Esophagus (tissue), 2 donors: ENCODE data around the gene CPZ. TPM values are rescaled to one million over a fixed set of nuclear protein-coding genes. Genes with fewer than 3 reads are reported as not detected.

Experiments
- H3K27ac ChIP-seq, 2 donors: one replicate each; pipeline ENCODE4 v1.5.1; 2013; ENCODE audit warnings: low read depth in 2 of 2, mild to moderate bottlenecking in 2 of 2, inconsistent platforms in 1 of 2, low read length in 1 of 2, moderate library complexity in 1 of 2
- H3K27me3 ChIP-seq, 2 donors: one replicate each; pipeline ENCODE4 v1.6.1; 2013; ENCODE audit warnings: low read length in 2 of 2, control low read depth in 1 of 2, mild to moderate bottlenecking in 1 of 2; ENCODE audit not compliant: insufficient read depth in 2 of 2, control insufficient read depth in 1 of 2
- H3K36me3 ChIP-seq, 2 donors: one replicate each; pipeline ENCODE4 v1.6.1; 2013; ENCODE audit warnings: low read length in 1 of 2; ENCODE audit not compliant: control insufficient read depth in 2 of 2, insufficient read depth in 2 of 2
- H3K4me1 ChIP-seq, 2 donors: one replicate each; pipeline ENCODE4 v1.6.1; 2013; ENCODE audit warnings: low read length in 1 of 2; ENCODE audit not compliant: control insufficient read depth in 2 of 2, insufficient read depth in 2 of 2
- H3K4me3 ChIP-seq, 2 donors: one replicate each; pipeline ENCODE4 v1.5.1; 2013; ENCODE audit warnings: low read length in 2 of 2, mild to moderate bottlenecking in 2 of 2, low read depth in 1 of 2, moderate library complexity in 1 of 2
- H3K9me3 ChIP-seq, 2 donors: one replicate each; pipeline ENCODE4 v1.6.1; 2013; ENCODE audit warnings: mild to moderate bottlenecking in 2 of 2, low read depth in 1 of 2, low read length in 1 of 2, moderate library complexity in 1 of 2; ENCODE audit not compliant: control insufficient read depth in 2 of 2, insufficient read depth in 1 of 2
- WGBS, 2 donors: extraction: QIAGEN DNeasy Blood & Tissue Kit; methylation state at CpG; one replicate each; pipeline ENCODE4 v1.1.7; 2013; 5-methylcytosine and 5-hydroxymethylcytosine counted together
- polyA plus RNA-seq, 2 donors: library from polyadenylated mRNA; stranded (reverse); fragments of 200-250 nt; gene quantifications; one replicate each; pipeline ENCODE4 v1.2.3, GENCODE V29; 2013
- donor health status: healthy with polysubstance abuse.
- donor health status: Bipolar disorder and iron deficiency.

CPZ gene
- polyA plus RNA-seq, 2 donors = 3.4 to 7.2 TPM

DNA sequence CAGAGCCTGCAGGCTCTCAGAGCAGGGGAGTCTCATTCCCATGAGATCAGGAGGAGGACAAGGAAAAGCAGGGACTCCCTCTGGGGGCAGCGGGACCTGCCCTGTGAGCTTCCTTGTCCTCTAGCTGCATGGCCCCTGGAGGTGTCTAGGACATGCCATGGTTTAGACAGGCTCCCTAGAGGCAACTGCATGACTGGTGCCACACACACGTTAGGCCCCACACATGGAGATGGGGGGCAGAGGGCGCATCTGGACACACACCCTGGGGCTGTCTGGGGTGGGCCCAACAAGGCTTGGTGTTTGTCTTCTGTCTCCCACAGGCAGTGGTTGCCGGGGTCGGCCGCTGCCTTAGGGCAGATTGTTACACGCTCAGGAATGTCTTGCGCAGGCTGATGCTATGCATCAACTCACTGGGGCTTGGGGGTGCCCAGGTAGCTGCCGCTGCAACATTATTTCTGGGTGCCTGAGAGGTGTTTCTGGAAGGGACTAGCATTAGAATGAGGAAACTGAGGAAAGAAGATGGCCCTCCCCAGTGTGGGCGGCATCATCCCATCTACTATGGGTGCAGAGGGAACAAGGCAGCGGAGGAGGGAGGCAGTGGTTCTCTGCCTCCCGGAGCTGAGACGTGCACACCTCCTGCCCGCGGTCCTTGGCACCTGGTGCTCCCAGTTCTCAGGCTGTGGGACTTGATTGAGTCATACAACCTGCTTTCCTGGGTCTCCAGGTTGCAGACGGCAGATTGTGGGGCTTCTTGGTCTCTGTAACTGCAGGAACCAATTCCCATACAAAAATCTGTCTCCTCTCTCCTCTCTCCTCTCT lies 44.4 kb upstream of the CPZ start:
- WGBS, 2 donors = 76 to 84% methylated on average over 16 of the region's 16 CpGs

DNA sequence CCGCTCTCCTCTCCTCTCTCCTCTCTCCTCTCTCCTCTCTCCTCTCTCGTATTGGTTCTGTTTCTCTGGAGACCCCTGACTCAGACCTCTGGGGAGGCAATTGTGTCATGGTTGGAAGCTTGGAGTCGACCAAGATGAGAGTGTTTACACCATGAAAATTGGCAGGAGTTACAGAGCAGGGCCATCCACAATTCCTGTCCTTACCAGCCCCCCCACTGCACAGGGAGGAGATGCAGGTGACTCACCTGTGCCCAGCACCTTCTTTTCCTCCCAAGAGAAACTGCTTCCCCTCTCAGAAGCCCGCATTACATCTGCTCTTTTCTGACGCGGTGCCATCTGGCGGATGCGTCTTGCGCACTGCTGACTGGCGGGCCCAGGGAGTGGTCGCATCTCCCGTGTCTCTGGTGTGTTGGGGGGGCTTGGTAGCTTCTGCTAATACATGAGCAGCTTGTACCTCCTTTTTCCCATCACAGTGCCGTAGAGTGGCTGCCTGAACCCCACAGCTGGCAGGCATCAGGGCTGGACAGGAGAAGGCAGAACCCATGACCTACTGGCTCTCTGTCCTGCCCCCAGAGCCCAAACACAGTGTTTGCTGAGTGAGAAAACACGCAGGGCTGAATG lies 43.7 kb upstream of the CPZ start:
- no peaks in the 10 kb centered on the region for H3K27me3 ChIP-seq
- no peak overlapping the region for H3K4me3 ChIP-seq
- 70 to 77% methylated on average over 14 of the region's 14 CpGs for WGBS, 2 donors
- no peaks in the 10 kb centered on the region for H3K36me3 ChIP-seq
- H3K27ac ChIP-seq = peak overlapping the region in 1 of 2 donors; percentile 68
- no peaks in the 10 kb centered on the region for H3K9me3 ChIP-seq
- peaks cover 0 to 8% of the 10 kb centered on the region in 2 donors for H3K4me1 ChIP-seq

More for the DNA sequence above, 44.4 kb upstream of the CPZ start:
- H3K27ac ChIP-seq = peak overlapping the region; percentile 2 to 43
- H3K36me3 ChIP-seq = no peaks in the 10 kb centered on the region
- H3K9me3 ChIP-seq = no peaks in the 10 kb centered on the region
- H3K27me3 ChIP-seq = no peaks in the 10 kb centered on the region
- peaks cover 0 to 9% of the 10 kb centered on the region in 2 donors for H3K4me1 ChIP-seq
- H3K4me3 ChIP-seq = no peak overlapping the region

DNA sequence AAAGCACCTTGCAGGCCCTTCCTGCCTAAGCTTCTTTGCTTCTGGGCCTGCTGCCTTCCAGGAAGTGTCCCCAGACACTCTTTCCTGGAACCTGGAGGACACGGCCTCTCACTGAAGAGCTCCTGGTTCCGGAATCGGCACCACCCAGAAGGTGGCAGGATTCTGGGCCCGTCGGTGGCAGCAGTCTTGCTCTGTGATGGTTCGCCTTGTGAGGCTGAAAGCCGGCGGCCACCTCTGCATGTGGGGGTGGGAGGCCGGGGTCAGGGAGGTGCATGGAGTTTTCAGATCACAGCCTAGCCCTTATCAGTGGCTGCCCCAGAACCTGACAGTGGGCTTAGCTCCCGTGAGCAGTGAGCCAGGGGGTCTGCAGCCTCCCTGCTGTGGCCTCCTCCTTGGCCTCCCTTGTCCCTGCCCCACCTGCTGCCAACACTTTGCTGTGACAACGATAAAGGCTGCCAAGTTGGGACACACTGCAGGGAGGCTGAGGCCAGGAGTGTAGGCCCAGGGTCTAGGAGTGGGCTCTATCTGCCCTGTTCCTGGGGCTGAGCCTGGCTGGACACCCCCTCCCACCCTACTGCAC lies 43.1 kb upstream of the CPZ start:
- WGBS, 2 donors = 74 to 76% methylated on average over 11 of the region's 11 CpGs
- Histone ChIP-seq H3K36me3 (no peaks in the 10 kb centered on the region), H3K4me3 (no peak overlapping the region)

DNA sequence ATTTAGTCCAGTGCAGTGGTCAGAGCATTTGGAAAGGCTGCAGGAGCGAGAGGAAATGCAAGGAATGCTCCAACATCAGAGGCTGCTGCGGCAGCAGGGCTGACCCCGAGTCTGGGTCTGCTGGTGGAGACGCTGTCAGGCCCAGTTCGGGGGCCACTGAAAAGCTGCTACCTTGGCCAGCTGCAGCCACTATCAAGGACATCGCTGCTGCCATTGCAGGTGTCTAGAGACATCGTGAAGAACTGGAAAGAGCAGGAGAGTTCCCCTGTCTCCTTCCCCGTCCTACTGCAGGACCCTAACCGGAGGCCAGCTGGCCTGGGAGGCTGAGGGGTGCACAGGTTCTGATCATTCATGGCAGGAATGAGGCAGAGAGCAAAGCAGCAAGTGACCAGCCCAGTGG lies 41.9 kb upstream of the CPZ start:
- no peaks in the 10 kb centered on the region for H3K36me3 ChIP-seq
- H3K9me3 ChIP-seq = no peaks in the 10 kb centered on the region
- peaks cover 0 to 8% of the 10 kb centered on the region in 2 donors for H3K4me1 ChIP-seq
- H3K27me3 ChIP-seq = no peaks in the 10 kb centered on the region
- no peak overlapping the region for H3K27ac ChIP-seq
- 76 to 82% methylated on average over 9 of the region's 9 CpGs for WGBS, 2 donors
- H3K4me3 ChIP-seq = no peak overlapping the region

More for the DNA sequence above, 43.1 kb upstream of the CPZ start:
- no peaks in the 10 kb centered on the region for H3K27me3 ChIP-seq
- H3K4me1 ChIP-seq = peaks cover 0 to 8% of the 10 kb centered on the region in 2 donors
- H3K27ac ChIP-seq = no peak overlapping the region
- H3K9me3 ChIP-seq = no peaks in the 10 kb centered on the region

DNA sequence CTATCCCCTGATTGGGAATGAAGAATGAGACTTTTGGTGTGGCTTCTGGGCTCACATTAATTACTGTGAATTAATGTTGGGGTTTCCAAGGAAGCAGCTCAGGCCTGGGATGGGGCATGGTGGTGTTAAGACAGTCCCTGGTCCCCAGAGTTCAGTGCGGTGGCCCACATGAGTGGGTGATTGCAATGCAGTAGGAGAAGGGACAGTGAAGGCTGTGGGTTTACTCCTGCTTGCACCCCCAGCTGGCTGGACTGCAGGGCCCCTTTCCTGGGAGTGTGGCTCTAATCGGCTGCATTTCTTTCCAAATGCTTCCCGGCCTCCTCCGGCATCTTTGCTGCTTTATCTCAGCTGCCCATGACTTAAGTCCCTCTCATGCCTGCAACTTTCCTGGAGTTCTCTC lies 40.5 kb upstream of the CPZ start:
- Histone ChIP-seq H3K4me3 (no peak overlapping the region), H3K36me3 (no peaks in the 10 kb centered on the region), H3K4me1 (peaks cover 0 to 8% of the 10 kb centered on the region in 2 donors), H3K27ac (no peak overlapping the region), H3K27me3 (no peaks in the 10 kb centered on the region), H3K9me3 (no peaks in the 10 kb centered on the region)
- 91 to 92% methylated on average over 4 of the region's 4 CpGs for WGBS, 2 donors

DNA sequence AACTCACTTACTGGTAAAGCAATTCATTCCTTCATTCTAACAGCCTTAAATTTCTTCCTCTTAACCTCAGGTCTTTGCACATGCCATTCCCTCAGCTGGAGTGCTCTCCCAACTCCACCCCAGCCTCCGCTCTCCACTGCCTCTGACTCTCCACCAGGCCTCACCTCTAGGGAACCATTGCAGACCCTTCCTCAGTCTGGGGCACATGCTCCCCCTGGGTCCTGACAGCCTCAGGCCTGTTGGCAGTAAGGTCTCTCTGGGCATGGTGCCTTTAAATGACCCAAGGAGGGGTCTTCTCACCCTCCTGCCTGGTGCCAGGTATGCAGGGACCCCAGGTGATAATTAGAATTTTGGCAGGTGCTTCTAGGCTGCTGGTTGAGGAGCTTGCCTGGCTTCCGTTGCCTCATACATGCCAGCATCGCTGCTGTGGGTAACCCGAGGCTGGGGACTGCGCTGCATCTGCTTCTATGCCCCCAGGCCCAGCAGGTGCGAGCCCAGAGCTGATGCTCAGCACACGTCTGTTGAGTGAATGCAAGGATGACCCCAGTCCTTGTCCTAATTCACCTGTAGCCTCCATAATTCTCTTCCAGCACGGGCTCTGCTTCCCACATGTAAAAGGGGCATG lies 39.9 kb upstream of the CPZ start:
- Histone ChIP-seq H3K4me1 (peaks cover 0 to 7% of the 10 kb centered on the region in 2 donors), H3K27me3 (no peaks in the 10 kb centered on the region), H3K9me3 (no peaks in the 10 kb centered on the region), H3K4me3 (no peak overlapping the region), H3K36me3 (no peaks in the 10 kb centered on the region), H3K27ac (no peak overlapping the region)
- WGBS, 2 donors = 71 to 77% methylated on average over 8 of the region's 8 CpGs

DNA sequence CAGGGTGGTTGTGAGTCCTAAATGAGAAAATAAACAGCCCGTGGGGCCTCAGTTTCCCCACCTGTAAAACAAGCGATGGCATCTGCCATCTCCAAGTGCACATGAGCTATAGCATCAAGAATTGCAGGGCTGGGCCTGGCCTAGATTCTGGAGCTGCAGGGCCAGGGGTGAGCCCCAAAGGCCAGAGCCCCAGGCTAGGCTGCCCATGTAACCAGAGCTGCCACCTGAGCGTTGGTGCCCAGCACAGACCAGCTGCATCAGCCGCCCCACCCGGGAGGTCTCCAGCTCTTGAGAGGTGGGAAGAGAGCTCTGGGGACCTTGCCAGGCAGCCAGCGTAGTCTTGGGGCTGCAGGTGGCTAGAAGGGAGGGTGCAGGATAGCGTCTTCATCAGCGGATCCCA lies 39.3 kb upstream of the CPZ start:
- Histone ChIP-seq H3K27me3 (no peaks in the 10 kb centered on the region), H3K4me3 (no peak overlapping the region), H3K9me3 (no peaks in the 10 kb centered on the region), H3K4me1 (peaks cover 0 to 7% of the 10 kb centered on the region in 2 donors), H3K36me3 (no peaks in the 10 kb centered on the region), H3K27ac (no peak overlapping the region)
- WGBS, 2 donors = 87 to 90% methylated on average over 8 of the region's 8 CpGs

DNA sequence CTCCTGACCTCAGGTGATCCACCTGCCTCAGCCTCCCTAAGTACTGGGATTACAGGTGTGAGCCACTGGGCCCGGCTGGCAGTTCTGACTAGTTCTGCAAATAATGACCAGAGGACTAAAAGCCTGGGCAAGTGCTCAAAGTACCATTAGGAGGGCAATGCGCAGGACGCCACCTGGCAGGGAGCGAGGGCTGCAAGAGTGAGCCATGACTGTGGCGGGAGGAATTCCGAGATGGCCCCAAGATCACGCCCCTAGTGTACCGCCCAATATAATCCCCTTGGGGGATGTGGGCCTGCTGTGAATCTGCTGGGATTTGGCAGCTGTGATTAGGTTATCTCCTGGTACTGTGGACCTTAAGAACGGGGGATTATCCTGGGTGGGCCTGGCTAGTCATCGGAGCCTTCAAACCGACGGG lies 38.6 kb upstream of the CPZ start:
- Histone ChIP-seq H3K4me3 (no peak overlapping the region), H3K9me3 (no peaks in the 10 kb centered on the region), H3K4me1 (peaks cover 0 to 7% of the 10 kb centered on the region in 2 donors), H3K27me3 (no peaks in the 10 kb centered on the region), H3K36me3 (no peaks in the 10 kb centered on the region), H3K27ac (no peak overlapping the region)
- WGBS, 2 donors = 67 to 68% methylated on average over 12 of the region's 12 CpGs

DNA sequence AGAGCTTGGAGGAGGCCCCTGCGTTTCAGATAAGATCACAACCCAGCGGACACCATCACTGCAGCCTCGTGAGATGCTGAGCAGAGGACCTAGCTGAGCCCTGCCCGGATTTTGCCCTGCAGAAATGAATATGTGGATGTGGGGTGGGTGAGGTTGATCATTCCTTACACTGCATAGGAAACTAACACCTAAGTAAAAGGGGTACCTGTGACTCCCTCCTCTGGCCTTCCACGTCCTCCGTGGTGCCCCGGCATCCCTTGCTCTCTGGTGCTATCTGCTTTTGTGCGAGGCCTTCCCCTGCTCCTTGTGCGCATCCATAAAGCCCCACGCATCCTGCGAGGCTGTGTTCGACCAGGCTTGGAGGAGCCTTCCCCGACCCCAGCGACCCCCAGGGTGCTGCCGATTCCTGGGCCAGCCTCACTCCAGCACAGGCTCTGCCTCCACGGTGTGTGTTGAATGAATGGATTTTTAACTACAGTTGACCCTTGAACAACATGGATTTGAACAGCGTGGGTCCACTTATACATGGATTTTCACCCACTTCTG lies 37.9 kb upstream of the CPZ start:
- Histone ChIP-seq H3K4me1 (peaks cover 0 to 5% of the 10 kb centered on the region in 2 donors), H3K27ac (no peak overlapping the region), H3K36me3 (no peaks in the 10 kb centered on the region), H3K4me3 (no peak overlapping the region), H3K27me3 (no peaks in the 10 kb centered on the region), H3K9me3 (no peaks in the 10 kb centered on the region)
- WGBS, 2 donors = 83 to 87% methylated on average over 17 of the region's 17 CpGs
